ENCODE data around the gene MROH8. TPM values are rescaled to one million over a fixed set of nuclear protein-coding genes. Genes with fewer than 3 reads are reported as not detected.

MROH8 gene
- total and polyA plus RNA-seq, 2 of the 13 experiments (the other 11 are each of a cell fraction or from before 2014, with no cell fraction given): 2.6 to 5.5 TPM

DNA sequence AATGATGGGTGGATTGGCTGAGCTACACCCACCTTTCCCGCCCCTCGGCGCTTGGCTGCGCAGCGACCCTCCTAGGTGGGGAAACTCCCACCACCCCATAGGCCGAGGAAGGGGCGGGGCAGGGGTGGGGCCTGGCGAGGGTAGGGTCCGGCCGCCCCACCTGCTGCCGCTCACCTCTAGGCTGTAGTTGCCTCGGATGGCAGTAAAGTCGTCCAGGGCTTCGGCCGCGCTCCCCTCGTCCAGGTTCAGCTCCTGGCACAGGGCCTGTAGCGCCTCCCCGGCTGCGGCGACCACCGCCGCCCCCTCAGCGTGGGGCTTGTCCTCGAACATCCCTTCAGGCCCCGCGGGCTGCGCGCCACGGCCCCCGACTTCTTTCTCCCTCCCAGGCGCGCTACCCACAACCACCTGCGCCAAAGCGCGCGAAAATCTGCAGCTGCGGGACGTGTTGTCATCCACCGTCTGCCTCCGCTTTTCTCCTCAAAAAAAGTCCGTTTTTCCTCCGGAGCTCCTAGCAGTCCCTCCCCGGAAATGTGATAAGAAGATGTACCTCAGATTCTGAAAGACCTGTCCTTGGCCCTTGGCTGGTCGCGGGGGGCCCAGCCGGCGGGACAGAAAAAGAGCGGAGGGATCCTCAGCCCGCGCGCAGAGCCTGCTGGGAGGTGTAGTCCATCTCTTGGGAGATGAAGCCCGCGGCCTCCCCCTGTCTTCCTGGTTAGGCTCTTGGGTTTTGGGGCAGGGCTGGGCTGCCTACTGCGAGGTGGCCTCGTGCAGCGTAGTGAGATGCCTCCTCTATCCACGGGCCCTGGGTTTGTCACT, 83.5 kb downstream of the MROH8 start, which contains the start of gene RBL1 (continued):
- TF ChIP-seq, protein P1, sequence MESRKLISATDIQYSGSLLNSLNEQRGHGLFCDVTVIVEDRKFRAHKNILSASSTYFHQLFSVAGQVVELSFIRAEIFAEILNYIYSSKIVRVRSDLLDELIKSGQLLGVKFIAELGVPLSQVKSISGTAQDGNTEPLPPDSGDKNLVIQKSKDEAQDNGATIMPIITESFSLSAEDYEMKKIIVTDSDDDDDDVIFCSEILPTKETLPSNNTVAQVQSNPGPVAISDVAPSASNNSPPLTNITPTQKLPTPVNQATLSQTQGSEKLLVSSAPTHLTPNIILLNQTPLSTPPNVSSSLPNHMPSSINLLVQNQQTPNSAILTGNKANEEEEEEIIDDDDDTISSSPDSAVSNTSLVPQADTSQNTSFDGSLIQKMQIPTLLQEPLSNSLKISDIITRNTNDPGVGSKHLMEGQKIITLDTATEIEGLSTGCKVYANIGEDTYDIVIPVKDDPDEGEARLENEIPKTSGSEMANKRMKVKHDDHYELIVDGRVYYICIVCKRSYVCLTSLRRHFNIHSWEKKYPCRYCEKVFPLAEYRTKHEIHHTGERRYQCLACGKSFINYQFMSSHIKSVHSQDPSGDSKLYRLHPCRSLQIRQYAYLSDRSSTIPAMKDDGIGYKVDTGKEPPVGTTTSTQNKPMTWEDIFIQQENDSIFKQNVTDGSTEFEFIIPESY (CRISPR knock-in tag; IDR thresholded peaks at IDR 0.05): no peak; the same call in none of the 2 replicates
- TF ChIP-seq ZNF432 (CRISPR knock-in tag; IDR thresholded peaks at IDR 0.05; ENCODE audit: borderline replicate concordance) (peak; percentile 93; the same call in 1 of the 2 replicates), MED8 (CRISPR knock-in tag; IDR thresholded peaks at IDR 0.05; ENCODE audit: insufficient replicate concordance) (peak; percentile 96), TGIF2 (CRISPR knock-in tag; IDR thresholded peaks at IDR 0.05) (peak; percentile 90), ZNF512 (CRISPR knock-in tag; IDR thresholded peaks at IDR 0.05) (no peak), ESRRA (CRISPR knock-in tag; IDR thresholded peaks at IDR 0.05; ENCODE audit: low read depth) (peak; percentile 91), THAP8 (CRISPR knock-in tag; IDR thresholded peaks at IDR 0.05; ENCODE audit: borderline replicate concordance) (no peak; the same call in 1 of the 2 replicates), ZKSCAN5 (CRISPR knock-in tag; IDR thresholded peaks at IDR 0.05) (no peak), ZNF749 (CRISPR knock-in tag; IDR thresholded peaks at IDR 0.05; ENCODE audit: borderline replicate concordance) (peak; percentile 94), FOXA1 (IDR thresholded peaks at IDR 0.05) (no peak), FOXA1 (CRISPR knock-in tag; IDR thresholded peaks at IDR 0.05) (peak; percentile 72), ZNF598 (CRISPR knock-in tag; IDR thresholded peaks at IDR 0.05; ENCODE audit: borderline replicate concordance) (peak; percentile 98), PHF21A (CRISPR knock-in tag; IDR thresholded peaks at IDR 0.05) (peak; percentile 93), KDM3A (CRISPR knock-in tag; IDR thresholded peaks at IDR 0.05; ENCODE audit: low read depth) (peak; percentile 95)
- TF ChIP-seq, protein P2, sequence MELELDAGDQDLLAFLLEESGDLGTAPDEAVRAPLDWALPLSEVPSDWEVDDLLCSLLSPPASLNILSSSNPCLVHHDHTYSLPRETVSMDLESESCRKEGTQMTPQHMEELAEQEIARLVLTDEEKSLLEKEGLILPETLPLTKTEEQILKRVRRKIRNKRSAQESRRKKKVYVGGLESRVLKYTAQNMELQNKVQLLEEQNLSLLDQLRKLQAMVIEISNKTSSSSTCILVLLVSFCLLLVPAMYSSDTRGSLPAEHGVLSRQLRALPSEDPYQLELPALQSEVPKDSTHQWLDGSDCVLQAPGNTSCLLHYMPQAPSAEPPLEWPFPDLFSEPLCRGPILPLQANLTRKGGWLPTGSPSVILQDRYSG (CRISPR knock-in tag; IDR thresholded peaks at IDR 0.05): peak; percentile 95
- TF ChIP-seq, protein P3, sequence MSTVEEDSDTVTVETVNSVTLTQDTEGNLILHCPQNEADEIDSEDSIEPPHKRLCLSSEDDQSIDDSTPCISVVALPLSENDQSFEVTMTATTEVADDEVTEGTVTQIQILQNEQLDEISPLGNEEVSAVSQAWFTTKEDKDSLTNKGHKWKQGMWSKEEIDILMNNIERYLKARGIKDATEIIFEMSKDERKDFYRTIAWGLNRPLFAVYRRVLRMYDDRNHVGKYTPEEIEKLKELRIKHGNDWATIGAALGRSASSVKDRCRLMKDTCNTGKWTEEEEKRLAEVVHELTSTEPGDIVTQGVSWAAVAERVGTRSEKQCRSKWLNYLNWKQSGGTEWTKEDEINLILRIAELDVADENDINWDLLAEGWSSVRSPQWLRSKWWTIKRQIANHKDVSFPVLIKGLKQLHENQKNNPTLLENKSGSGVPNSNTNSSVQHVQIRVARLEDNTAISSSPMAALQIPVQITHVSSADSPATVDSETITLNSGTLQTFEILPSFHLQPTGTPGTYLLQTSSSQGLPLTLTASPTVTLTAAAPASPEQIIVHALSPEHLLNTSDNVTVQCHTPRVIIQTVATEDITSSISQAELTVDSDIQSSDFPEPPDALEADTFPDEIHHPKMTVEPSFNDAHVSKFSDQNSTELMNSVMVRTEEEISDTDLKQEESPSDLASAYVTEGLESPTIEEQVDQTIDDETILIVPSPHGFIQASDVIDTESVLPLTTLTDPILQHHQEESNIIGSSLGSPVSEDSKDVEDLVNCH (CRISPR knock-in tag; IDR thresholded peaks at IDR 0.05): peak; percentile 95
- TF ChIP-seq, protein P4, sequence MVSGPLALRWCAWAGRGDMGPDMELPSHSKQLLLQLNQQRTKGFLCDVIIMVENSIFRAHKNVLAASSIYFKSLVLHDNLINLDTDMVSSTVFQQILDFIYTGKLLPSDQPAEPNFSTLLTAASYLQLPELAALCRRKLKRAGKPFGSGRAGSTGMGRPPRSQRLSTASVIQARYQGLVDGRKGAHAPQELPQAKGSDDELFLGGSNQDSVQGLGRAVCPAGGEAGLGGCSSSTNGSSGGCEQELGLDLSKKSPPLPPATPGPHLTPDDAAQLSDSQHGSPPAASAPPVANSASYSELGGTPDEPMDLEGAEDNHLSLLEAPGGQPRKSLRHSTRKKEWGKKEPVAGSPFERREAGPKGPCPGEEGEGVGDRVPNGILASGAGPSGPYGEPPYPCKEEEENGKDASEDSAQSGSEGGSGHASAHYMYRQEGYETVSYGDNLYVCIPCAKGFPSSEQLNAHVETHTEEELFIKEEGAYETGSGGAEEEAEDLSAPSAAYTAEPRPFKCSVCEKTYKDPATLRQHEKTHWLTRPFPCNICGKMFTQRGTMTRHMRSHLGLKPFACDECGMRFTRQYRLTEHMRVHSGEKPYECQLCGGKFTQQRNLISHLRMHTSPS (CRISPR knock-in tag; IDR thresholded peaks at IDR 0.05; ENCODE audit: low read depth): peak; percentile 34; the same call in 1 of the 2 replicates
- TF ChIP-seq, protein P5, sequence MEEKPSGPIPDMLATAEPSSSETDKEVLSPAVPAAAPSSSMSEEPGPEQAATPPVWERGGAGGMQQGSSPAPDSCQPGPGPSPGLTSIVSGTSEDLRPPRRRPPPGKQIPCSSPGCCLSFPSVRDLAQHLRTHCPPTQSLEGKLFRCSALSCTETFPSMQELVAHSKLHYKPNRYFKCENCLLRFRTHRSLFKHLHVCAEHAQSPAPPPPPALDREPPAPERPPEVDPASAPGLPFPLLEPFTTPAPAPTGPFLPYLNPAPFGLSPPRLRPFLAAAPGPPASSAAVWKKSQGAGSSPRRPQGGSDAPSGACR (CRISPR knock-in tag; IDR thresholded peaks at IDR 0.05): peak; percentile 99

Measured in HepG2 (cell line).